Measurements from ENCODE around the gene PLA2G6.

Gene PLA2G6

DNA sequence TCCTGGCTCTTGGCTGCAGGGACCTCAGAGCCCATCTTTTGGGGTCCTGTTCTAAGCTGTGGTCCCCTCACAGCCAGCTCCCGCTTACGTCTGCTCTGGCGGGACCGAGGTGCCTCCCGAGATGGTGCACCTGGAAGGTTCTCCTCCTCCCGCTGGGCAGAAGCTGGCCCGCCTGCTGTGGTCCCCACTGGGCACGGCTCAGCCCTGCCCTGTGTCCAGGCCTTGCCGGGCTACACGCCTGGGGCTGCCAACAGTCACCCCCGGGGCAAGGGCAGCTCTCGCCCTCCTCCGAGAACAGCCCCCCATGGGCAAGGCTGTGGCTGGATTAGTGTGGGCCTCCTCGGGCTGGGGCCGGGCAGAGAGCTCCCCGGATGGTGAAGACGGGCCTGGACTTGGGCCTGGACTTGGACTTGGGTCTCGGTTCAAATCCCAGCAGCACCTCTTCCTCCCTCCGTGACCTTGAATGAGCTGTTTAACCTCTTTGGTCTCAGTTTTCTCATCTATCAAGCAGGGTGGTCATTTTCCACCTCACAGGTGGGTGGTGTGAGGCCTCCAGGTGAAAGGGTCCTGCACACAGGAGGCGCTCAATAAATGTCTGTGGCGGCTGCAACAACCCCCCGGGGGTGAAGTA lies 72.1 kb downstream of the PLA2G6 start:
- DNase-seq = peak in 2 of 6 experiments; percentile 9 to 11

DNA sequence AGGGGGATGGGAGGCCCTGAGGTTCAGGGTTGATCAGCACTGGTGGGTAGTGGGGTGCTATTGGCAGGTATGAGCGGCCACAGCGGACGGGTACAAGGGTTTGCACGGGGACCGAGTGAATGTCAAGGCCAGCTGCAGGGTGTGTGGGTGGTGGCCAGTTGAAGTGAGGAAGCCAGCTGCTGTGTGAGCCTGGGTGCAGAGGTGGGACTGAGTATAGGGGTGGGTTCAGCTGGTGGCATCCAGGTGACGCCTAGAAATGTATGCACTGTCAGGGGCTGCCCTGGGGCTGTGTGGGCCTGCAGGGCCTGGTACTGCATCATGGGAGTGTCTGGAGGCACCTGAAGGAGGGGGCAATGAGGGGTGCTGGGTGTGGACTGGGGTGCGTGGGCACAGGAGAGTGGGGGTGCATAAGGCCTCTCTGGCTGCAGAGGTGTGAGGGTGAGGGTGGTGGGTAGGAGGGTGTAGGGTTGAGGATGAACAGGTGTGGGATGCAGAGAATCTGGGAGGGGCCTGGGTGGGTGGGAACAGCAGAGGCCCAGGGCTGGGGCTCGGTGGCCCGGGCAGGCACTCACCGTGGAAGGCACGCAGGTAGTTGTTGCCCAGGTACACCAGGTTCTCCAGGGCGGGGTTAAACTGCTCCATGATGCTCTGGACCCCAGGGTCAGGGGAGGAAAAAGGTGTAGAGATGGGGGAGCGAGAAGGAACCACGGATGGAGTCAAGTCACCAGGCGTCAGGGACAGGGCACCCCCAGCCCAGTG lies 72.9 kb downstream of the PLA2G6 start:
- no peak for DNase-seq

GRCh38 chr22:38107692-38108515 lies 73.7 kb downstream of the PLA2G6 start:
- DNase-seq = no peak

GRCh38 chr22:38106814-38107578 lies 74.6 kb downstream of the PLA2G6 start:
- no peak for DNase-seq

DNA sequence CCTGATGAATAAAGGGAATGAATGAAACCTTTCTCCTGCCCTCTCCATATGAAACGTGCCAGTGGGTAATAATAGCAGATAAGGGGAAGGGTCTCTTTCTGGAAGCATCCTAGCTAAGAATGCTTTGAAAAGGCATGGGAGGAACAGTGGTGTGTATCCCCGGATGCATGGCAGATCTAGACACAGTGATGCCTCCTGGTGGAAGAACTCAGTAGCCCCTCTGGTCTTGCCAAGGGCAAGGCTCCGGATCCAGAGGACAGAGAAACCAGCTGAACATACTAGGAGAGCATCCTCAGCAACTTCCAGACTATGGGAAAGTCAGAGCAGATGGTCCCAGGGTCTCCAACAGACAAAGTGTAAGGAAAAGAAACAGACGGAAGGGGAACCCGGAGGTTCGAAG lies 77.5 kb downstream of the PLA2G6 start:
- no peak for DNase-seq

DNA sequence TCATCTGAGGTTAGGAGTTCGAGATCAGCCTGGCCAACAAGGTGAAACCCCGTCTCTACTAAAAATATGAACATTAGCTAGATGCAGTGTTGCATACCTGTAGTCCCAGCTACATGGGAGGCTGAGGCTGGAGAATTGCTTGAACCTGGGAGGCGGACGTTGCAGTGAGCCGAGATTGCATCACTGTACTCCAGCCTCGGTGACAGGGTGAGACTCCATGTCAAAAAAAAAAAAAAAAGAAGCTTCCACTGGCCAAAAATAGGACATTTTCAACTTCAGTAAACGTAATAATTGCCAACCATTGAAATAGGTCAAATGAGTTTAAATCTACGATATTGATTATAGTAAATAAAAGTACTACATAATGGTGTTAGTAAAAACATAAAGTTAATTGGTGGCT lies 78.0 kb downstream of the PLA2G6 start:
- DNase-seq = no peak

GRCh38 chr22:38098410-38099249 lies 83.0 kb downstream of the PLA2G6 start:
- DNase-seq = no peak

- no peak for DNase-seq
Measured at GRCh38 chr22:38097557-38098409, 83.8 kb downstream of the PLA2G6 start.

- no peak for DNase-seq
Measured at GRCh38 chr22:38097058-38097457, 84.6 kb downstream of the PLA2G6 start.

GRCh38 chr22:38089474-38089851 lies 92.2 kb downstream of the PLA2G6 start:
- no peak for DNase-seq

GRCh38 chr22:38088629-38089473 lies 92.8 kb downstream of the PLA2G6 start:
- DNase-seq = no peak

GRCh38 chr22:38087855-38088254 lies 93.8 kb downstream of the PLA2G6 start:
- no peak for DNase-seq

DNA sequence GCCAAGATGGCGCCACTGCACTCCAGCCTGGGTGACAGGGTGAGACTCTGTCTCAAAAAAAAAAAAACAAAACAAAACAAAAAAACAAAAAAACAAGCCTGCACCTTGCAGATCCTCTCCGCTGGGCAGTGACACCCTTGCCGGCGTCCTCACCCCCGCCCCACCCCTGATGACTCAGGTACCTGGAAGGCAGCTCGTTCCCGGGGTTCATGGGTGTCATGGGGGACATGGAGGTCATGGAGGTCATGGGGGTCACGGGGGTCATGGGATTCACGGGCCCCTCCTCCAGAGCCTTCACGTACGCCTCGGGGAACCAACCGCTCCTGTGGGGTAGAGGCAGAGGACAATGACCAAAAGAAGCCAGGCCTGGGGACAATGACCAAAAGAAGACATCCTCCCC lies 94.7 kb downstream of the PLA2G6 start:
- DNase-seq = no peak

- DNase-seq = no peak
Measured at GRCh38 chr22:38086001-38086845, 95.4 kb downstream of the PLA2G6 start.

- no peak for DNase-seq
Measured at GRCh38 chr22:38085501-38085900, 96.1 kb downstream of the PLA2G6 start.

GRCh38 chr22:38085056-38085455 lies 96.6 kb downstream of the PLA2G6 start:
- DNase-seq = no peak

DNA sequence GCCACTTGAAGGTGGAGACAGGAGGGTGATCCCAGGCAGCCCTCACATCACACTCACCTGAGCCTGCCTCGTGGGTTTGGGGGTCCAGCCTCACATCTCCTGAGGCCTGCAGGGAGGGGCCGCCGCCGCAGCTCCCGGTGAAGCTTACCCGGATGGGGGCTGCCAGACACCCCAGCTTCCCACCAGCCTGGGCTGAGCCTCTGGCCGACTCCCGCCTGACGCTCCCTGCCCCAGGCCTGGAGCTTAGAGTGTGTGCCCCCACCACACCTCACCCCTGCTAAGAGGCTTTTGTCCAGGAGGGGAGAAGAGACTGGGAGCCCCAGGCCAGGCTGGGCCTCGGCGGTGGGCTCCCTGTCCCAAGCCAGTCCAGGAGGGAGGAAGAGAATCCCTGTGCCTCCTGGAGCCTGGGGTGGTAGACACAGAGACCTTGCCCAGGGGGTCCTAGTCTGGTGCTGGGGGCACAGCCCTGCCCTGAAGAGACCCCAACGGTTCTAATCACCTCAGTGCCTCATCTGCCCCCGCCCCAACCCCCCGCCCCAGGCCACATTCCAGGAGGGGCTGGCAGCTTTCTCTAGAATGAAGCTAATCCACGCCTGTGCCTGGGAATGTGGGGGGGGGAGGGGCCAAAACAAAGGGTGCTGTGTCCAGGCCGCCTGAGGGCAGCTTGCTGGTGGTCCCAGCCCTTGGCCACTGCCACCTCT lies 97.5 kb downstream of the PLA2G6 start, which contains the start of gene SLC16A8:
Gene SLC16A8 (minus strand): TSS at position 254 of the 701 bp plus-strand sequence. CDS start 1,311 bp downstream, outside the sequence.
- no peak for DNase-seq

DNA sequence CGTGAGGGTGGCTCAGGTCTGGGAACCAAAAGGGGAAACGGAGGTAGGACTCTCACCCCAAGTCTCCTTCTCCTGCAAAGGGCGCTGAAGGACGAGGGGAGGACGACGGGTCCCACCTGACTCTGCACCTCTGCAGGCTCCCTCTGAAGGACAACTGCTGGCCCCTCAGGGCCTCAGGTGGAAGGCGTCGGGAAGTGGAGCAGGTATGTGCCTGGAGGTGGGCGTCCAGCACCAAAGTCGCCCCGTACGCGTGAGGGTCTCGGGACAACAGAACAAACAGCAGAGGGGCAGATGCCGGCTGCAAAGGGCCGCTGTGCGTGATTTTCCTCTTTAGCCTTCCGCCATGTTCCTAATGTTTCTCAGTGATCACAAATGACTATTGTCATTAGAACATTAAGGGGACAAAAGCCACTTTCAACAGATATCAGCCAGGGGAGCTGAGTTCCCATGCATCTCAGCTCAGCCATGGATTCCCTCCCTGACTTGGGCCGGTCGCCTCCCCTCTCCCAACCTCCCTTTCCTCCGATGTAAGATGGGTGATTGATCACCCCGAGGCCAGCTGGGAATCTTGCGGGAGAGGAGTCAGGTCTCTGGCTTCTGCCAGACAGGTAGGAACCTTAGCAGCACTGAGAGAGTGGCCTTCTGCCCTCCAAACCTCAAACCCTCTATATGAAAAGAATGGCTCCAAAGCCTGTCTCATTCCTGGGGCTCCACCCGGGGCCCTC lies 98.5 kb downstream of the PLA2G6 start:
- no peak for DNase-seq
